Stimulated activated naive CD8-positive, alpha-beta T cell treated with anti-CD3 and anti-CD28 coated beads, Interleukin-15, Interleukin-2, amounts not matched to agents 100 ng/mL and 50 ng/mL, for 24 hours (primary cell): ENCODE results near the gene CHD3.
"Not testable (repeated sequence)": the region's sequence is repeated elsewhere in the genome, so short reads cannot be mapped to it uniquely, and the experiment has no call there.

Source experiments
- H3K27ac Mint-ChIP-seq: one replicate; pipeline ENCODE4 v1.8.0; 2021; ENCODE audit warnings: mild to moderate bottlenecking, mixed read lengths
- H3K27me3 Mint-ChIP-seq: one replicate; pipeline ENCODE4 v1.8.0; 2021; ENCODE audit warnings: mixed read lengths
- H3K36me3 Mint-ChIP-seq: one replicate; pipeline ENCODE4 v1.8.0; 2021; ENCODE audit warnings: low read depth, mixed read lengths
- H3K4me1 Mint-ChIP-seq: one replicate; pipeline ENCODE4 v1.8.0; 2021; ENCODE audit warnings: low read depth, mixed read lengths
- H3K4me3 Mint-ChIP-seq: one replicate; pipeline ENCODE4 v1.8.0; 2021; ENCODE audit warnings: mild to moderate bottlenecking, mixed read lengths
- H3K9me3 Mint-ChIP-seq: one replicate; pipeline ENCODE4 v1.8.0; 2021; ENCODE audit warnings: mixed read lengths

The CHD3 gene

GRCh38 chr17:7854851-7855659 is 33.5 kb upstream of the CHD3 start, which contains the start of gene TMEM88:
Gene TMEM88 (plus strand): TSS chr17:7855066. CDS start chr17:7855075, 9 bp downstream.
- peaks cover 40% of the 10 kb centered on the region for H3K36me3 Mint-ChIP-seq
- no peaks in the 10 kb centered on the region for H3K27me3 Mint-ChIP-seq
- H3K4me3 Mint-ChIP-seq: peak within 1 kb of the TSS; percentile 10
- H3K9me3 Mint-ChIP-seq: no peaks in the 10 kb centered on the region
- H3K27ac Mint-ChIP-seq: peak within 1 kb of the TSS; percentile 78
- H3K4me1 Mint-ChIP-seq: peaks cover 40% of the 10 kb centered on the region

- H3K4me3 Mint-ChIP-seq: no peak overlapping the region
- H3K27ac Mint-ChIP-seq: no peak overlapping the region
- no peaks in the 10 kb centered on the region for H3K9me3 Mint-ChIP-seq
- H3K4me1 Mint-ChIP-seq: peaks cover 34% of the 10 kb centered on the region
- peaks cover 37% of the 10 kb centered on the region for H3K36me3 Mint-ChIP-seq
- no peaks in the 10 kb centered on the region for H3K27me3 Mint-ChIP-seq
Observed at GRCh38 chr17:7855660-7856010, 33.0 kb upstream of the CHD3 start.

GRCh38 chr17:7856011-7856810 is 32.4 kb upstream of the CHD3 start:
- no peaks in the 10 kb centered on the region for H3K9me3 Mint-ChIP-seq
- H3K4me3 Mint-ChIP-seq: no peak overlapping the region
- H3K27me3 Mint-ChIP-seq: no peaks in the 10 kb centered on the region
- peaks cover 29% of the 10 kb centered on the region for H3K4me1 Mint-ChIP-seq
- H3K36me3 Mint-ChIP-seq: peaks cover 37% of the 10 kb centered on the region
- no peak overlapping the region for H3K27ac Mint-ChIP-seq

DNA sequence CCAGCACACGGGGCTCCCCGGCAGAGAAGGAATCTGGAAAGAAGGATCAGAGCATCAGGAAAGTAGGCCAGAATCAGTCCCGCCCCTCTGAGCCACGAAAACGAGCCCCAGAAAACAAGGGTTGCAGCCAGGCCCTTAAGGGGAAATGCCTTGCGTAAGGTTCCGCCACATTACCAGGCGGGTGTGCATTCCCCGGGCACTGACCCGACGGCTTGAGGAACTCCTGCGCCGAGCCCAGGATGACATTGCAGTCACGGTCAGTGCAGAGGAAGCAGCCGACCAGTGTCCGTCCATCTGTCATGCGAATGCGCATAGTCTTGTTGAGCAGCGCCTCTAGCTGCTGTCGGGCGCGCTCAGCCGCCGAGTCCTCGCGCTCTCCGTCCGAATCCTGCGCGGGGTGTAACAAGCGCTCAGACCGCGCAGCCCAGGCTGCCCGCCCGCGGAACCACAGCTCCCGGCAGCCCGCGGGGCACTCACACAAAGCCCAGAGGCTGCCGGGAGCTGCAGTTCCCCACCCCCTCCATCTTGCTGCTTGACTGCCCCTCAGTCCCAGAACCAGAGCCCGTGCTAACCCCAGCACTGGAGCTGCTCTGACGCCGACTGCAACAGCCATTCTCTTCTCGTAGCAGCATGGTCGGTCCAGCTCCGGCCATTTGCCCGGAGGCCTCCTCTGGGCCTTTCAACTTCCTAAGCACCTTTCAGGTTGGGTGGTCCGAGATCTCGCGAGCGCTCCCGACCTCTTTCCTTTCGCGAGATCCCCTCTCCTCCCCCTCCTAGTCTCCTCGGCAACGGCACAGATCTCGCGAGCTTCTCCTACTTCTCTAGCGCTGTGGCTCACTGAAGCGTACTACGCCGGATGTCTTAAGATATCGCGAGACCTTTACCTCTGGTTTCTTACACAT is 31.5 kb upstream of the CHD3 start, which contains the start of gene NAA38:
NAA38 (minus strand) TSS at position 749 of the 902 bp plus-strand sequence; CDS start at position 653, 96 bp downstream.
- H3K4me3 Mint-ChIP-seq: no peak within 1 kb of the TSS
- H3K9me3 Mint-ChIP-seq: no peaks in the 10 kb centered on the region
- peaks cover 35% of the 10 kb centered on the region for H3K36me3 Mint-ChIP-seq
- no peak within 1 kb of the TSS for H3K27ac Mint-ChIP-seq
- H3K27me3 Mint-ChIP-seq: no peaks in the 10 kb centered on the region
- H3K4me1 Mint-ChIP-seq: peaks cover 21% of the 10 kb centered on the region

GRCh38 chr17:7857713-7858521 is 30.7 kb upstream of the CHD3 start, which contains the start of gene CYB5D1:
Gene CYB5D1 (plus strand): TSS chr17:7858003. CDS start chr17:7858135, 132 bp downstream.
- no peak within 1 kb of the TSS for H3K4me3 Mint-ChIP-seq
- H3K4me1 Mint-ChIP-seq: peaks cover 16% of the 10 kb centered on the region
- no peak within 1 kb of the TSS for H3K27ac Mint-ChIP-seq
- H3K27me3 Mint-ChIP-seq: no peaks in the 10 kb centered on the region
- H3K9me3 Mint-ChIP-seq: no peaks in the 10 kb centered on the region
- peaks cover 39% of the 10 kb centered on the region for H3K36me3 Mint-ChIP-seq

GRCh38 chr17:7858522-7858810 is 30.1 kb upstream of the CHD3 start:
- Mint-ChIP-seq H3K27me3 (no peaks in the 10 kb centered on the region), H3K27ac (no peak overlapping the region), H3K4me3 (no peak overlapping the region), H3K36me3 (peaks cover 39% of the 10 kb centered on the region), H3K9me3 (no peaks in the 10 kb centered on the region), H3K4me1 (peaks cover 14% of the 10 kb centered on the region)

- Mint-ChIP-seq H3K4me1 (peaks cover 9% of the 10 kb centered on the region), H3K36me3 (peaks cover 34% of the 10 kb centered on the region), H3K4me3 (no peak overlapping the region), H3K27me3 (no peaks in the 10 kb centered on the region), H3K27ac (no peak overlapping the region), H3K9me3 (no peaks in the 10 kb centered on the region)
Observed at GRCh38 chr17:7859028-7859427, 29.6 kb upstream of the CHD3 start.

GRCh38 chr17:7862692-7863437 is 25.7 kb upstream of the CHD3 start:
- H3K4me1 Mint-ChIP-seq: peaks cover 23% of the 10 kb centered on the region
- H3K27ac Mint-ChIP-seq: no peak overlapping the region
- H3K4me3 Mint-ChIP-seq: no peak overlapping the region
- H3K36me3 Mint-ChIP-seq: peaks cover 57% of the 10 kb centered on the region
- no peaks in the 10 kb centered on the region for H3K27me3 Mint-ChIP-seq
- no peaks in the 10 kb centered on the region for H3K9me3 Mint-ChIP-seq

- not testable (repeated sequence) for H3K27ac Mint-ChIP-seq, H3K9me3 Mint-ChIP-seq, H3K4me3 Mint-ChIP-seq, H3K27me3 Mint-ChIP-seq
- peaks cover 35% of the 10 kb centered on the region for H3K4me1 Mint-ChIP-seq
- peaks cover 48% of the 10 kb centered on the region for H3K36me3 Mint-ChIP-seq
Observed at GRCh38 chr17:7864384-7864783, 24.2 kb upstream of the CHD3 start.

- Mint-ChIP-seq H3K4me3 (no peak overlapping the region), H3K9me3 (no peaks in the 10 kb centered on the region), H3K4me1 (peaks cover 30% of the 10 kb centered on the region), H3K27me3 (no peaks in the 10 kb centered on the region), H3K27ac (no peak overlapping the region), H3K36me3 (peaks cover 41% of the 10 kb centered on the region)
Observed at GRCh38 chr17:7864995-7865650, 23.5 kb upstream of the CHD3 start.

DNA sequence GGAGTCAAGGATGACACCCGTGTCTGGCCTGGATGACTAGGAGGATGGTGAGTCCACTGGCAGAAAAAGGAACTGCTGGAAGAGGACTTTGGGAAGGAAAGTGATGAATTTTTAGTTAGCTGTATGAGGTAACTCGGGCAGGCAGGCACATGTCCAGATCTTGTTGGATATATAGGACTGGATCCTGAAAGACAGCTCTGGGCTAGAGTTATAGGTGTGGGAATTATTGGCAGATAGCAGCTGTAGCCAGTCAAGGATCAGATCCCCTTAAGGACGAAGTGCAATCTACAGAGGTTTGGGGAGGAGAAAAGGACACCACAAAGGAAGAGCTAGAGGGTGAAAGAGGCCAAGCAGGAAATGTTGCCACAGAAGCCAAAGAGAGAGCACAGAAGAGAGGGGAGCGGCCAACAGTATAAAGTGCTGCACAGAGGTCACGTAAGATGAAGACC is 20.7 kb upstream of the CHD3 start:
- no peaks in the 10 kb centered on the region for H3K9me3 Mint-ChIP-seq
- peaks cover 32% of the 10 kb centered on the region for H3K36me3 Mint-ChIP-seq
- peaks cover 26% of the 10 kb centered on the region for H3K4me1 Mint-ChIP-seq
- peak overlapping the region; percentile 1 for H3K27ac Mint-ChIP-seq
- H3K4me3 Mint-ChIP-seq: no peak overlapping the region
- H3K27me3 Mint-ChIP-seq: no peaks in the 10 kb centered on the region

- H3K9me3 Mint-ChIP-seq: no peaks in the 10 kb centered on the region
- no peak overlapping the region for H3K4me3 Mint-ChIP-seq
- no peaks in the 10 kb centered on the region for H3K27me3 Mint-ChIP-seq
- no peak overlapping the region for H3K27ac Mint-ChIP-seq
- peaks cover 14% of the 10 kb centered on the region for H3K4me1 Mint-ChIP-seq
- peaks cover 26% of the 10 kb centered on the region for H3K36me3 Mint-ChIP-seq
Observed at GRCh38 chr17:7873051-7873450, 15.5 kb upstream of the CHD3 start.

DNA sequence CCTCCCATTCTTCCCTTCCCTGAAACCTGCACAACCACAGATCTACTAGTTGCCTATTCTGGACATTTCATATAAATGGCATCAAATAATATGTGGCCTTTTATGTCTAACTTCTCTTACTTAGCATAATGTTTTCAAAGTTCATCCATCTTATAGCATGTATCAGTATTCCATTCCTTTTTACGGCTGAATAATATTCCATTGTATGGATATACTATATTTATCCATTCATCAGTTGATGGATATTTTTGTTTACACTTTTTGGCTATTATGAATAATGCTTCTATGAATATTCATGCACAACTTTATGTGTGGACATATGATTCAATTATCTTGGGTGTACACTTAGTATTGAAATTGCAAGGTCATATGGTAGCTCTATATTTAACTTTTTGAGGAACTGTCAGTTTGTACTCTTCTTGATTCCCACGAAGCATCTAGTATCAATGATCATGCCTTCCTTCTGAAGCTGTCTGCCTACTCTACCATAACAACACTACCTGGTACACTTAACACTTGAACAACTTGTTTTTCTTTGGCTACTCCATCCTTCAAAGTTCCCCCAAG is 12.7 kb upstream of the CHD3 start:
- no peaks in the 10 kb centered on the region for H3K9me3 Mint-ChIP-seq
- H3K27me3 Mint-ChIP-seq: no peaks in the 10 kb centered on the region
- peaks cover 25% of the 10 kb centered on the region for H3K36me3 Mint-ChIP-seq
- H3K4me1 Mint-ChIP-seq: peaks cover 4% of the 10 kb centered on the region
- H3K4me3 Mint-ChIP-seq: no peak overlapping the region
- no peak overlapping the region for H3K27ac Mint-ChIP-seq
